Measurements from ENCODE around the gene ARPP19. TPM values are rescaled to one million over a fixed set of nuclear protein-coding genes. Genes with fewer than 3 reads are reported as not detected.
"Not testable (repeated sequence)": the region's sequence is repeated elsewhere in the genome, so short reads cannot be mapped to it uniquely, and the experiment has no call there.

Gene ARPP19
- polyA plus RNA-seq, 3 donors, result 14.8 to 48.6 (median 39.3) TPM

DNA sequence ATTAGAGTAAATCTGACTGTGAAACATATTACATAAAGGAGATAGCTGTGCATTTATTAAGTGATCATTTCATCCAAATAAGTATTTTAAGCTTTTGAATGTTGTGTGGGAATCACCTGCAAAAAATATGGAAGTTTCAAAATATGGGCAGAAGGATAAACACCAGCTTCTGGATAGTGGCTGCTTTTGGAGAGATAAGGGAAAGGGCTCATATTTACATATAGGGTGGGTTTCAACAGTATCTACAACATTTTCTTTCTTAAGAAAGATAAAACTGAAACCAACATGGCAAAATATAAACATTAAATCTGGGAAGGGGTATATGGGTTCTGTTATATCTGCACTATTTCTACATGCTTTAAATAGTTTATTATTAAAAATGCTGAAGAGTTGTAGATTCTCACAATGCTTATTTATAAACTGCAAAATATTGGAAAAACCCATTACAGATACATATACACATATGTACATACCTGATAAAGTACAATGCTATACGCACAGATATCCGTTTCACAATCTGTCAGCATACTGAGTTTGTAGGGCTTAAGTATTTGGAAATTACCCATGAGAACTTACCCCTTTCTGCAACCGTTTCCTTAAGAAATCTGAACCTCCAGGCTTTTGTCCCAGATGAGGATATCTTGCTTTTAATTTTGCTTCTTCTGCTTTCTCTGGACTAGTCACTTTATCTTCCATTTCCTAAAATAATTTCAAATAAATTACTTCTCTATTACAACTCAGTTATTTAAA, 12.1 kb downstream of the ARPP19 start:
- 50 to 64% (median 57%) methylated on average over 3 of the region's 3 CpGs for WGBS, 3 donors
- H3K27ac ChIP-seq (ENCODE audit: low read depth, low read length), result no peak overlapping the region

DNA sequence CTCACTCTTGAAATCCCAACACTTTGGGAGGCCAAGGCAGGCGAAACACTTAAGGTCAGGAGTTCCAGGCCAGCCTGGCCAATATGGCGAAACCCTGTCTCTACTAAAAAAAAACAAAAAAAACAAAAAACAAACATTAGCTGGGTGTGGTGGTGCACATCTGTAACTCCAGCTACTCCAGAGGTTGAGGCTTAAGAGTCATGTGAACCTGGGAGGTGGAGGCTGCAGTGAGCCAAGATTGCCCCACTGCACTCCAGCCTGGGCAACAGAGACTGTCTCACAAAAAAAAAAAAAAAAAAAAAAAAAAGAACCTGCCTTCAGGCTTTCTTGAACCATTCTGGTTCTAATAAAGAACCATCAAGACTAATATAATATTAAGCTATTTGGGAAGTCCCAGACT, 16.5 kb downstream of the ARPP19 start:
- 63 to 89% (median 70%) methylated on average over 2 of the region's 2 CpGs for WGBS, 3 donors
- no peak overlapping the region for H3K27ac ChIP-seq (ENCODE audit: low read depth, low read length)

DNA sequence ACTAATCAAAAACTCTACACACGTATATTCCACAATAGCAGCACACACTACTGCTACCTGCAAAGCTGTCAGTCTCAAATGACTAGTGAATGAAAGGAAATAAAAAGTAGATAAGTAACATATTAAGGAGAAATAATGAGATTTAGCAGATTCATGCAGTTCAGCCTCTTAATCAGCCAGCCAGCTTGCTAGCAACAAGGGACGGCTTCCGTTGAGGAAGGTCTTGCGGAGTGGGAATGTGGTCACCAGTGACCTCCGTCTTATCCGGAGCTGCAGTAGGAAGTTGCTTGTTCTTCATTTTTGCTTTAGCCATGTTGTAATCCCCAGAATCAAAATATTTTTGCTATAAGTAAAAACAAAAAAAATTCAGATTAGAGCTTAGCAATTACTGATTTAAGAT, 17.1 kb downstream of the ARPP19 start:
- 62 to 89% (median 66%) methylated on average over 6 of the region's 6 CpGs for WGBS, 3 donors
- H3K27ac ChIP-seq (ENCODE audit: low read depth, low read length), result no peak overlapping the region

DNA sequence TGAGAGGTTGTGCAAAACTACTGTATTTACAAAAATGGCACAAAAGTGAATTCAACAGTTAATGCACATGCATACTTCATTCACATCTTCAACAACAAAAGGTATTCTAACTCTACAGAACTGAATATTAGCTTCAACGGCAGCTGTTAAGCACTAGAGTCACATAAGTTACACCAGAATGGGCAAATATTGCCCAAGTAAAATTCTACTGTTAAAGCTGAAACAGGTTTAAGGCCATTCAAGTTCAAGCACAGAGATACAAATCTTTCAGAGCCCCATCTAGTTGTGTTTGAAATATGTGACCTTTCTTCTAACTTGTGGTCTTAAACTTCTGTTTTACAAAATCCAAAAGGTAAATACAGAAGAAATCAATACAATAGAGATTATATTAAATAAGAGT, 17.6 kb downstream of the ARPP19 start:
- not testable (repeated sequence) for H3K27ac ChIP-seq (ENCODE audit: low read depth, low read length)
- 50 to 82% (median 63%) methylated on average over 1 of the region's 1 CpG for WGBS, 3 donors

DNA sequence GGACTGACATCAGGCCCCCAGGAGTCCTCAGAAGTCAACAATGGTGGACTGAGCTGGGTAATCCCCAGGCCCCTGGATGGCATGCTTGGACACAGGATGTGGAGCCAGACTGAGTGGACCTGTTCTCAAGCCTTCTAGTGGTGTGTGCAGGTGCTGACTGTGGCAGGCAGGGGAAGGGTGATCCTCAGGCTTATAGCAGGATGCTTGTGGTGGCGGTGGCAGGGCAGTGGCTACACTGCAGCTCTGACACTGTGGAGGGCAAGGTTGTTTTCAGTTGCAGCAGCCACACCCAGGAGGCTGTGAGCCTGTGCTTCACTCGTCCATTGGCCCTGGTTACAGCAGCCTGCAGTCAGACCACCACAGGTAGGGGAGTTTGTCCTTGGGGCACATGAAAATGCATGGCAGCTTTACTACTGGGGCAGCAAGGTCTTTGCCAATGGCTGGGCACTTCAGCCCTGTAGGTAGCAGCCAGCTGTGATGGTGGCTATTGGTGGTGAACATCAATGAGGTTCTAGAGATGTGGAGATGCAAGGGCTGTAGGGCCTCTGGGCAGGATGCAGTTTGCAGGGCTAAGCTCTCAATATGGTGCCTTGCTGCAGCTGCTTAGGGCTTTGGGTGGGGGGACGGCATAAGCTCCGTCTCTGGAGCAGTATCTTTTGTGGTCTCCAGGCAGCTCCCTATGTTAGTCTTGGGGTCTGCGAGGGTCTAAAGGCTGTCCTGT, 22.6 kb downstream of the ARPP19 start:
- WGBS, 3 donors, result 93 to 100% (median 94%) methylated on average over 5 of the region's 5 CpGs
- no peak overlapping the region for H3K27ac ChIP-seq (ENCODE audit: low read depth, low read length)

DNA sequence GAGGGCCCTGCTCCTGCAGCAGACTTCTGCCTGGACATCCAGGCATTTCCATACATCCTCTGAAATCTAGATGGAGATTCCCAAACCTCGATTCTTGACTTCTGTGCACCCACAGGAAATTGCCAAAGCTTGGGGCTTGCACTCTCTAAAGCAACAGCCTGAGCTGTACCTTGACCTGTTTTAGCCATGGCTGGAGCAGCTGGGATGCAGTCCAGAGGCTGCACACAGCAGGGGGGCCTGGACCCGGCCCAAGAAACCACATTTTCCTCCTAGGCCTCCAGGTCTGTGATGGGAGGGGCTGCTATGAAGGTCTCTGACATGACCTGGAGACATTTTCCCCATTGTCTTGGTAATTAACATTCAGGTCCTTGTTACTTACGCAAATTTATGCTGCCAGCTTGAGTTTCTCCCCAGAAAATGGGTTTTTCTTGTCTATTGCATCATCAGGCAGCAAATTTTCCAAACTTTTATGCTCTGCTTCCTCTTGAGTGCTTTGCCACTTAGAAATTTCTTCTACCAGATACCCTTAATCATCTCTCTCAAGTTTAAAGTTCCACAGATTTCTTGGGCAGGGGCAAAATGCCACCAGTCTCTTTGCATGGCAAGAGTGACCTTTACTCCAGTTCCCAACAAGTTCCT, 28.3 kb downstream of the ARPP19 start:
- H3K27ac ChIP-seq (ENCODE audit: low read depth, low read length), result no peak overlapping the region
- 65 to 82% (median 79%) methylated on average over 3 of the region's 3 CpGs for WGBS, 3 donors

DNA sequence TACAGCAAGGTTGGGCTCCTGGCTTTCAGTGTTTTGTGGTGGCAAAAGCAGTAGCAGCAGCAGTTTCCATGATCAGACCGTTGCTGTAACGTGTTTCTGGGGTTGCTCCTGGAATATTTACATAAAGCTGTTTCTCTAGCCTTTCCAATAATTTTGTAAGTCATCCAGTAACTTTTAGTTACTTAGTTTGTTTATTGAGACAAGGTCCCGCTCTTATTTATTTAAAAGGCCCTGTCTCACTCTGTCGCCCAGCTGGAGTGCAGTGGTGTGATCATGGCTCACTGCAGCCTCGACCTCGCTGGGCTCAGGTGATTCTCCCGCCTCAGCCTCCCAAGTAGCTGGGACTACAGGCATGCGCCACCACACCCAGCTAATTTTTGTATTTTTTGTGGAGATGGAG, 31.4 kb downstream of the ARPP19 start:
- no peak overlapping the region for H3K27ac ChIP-seq (ENCODE audit: low read depth, low read length)
- 93 to 98% (median 93%) methylated on average over 8 of the region's 8 CpGs for WGBS, 3 donors

DNA sequence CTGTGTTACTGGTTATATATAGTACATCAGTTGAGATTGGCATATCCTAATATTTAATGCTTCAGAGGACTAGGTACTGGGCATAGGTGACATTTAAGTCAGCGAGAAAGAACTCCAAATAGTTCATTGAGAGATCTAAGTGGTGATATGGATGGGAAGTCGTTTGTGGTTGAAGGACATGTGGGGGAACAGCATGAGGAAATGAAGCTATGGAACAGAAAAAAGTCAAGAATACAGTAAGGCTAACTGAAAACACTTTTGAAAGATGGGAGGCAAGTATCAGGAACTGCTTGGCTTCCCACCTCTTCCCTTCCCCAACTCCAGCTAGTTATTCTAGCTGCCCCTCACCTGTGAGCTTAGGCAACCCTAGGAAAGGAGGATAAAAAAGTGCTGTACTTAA, 36.4 kb downstream of the ARPP19 start:
- WGBS, 3 donors, result 42 to 67% (median 52%) methylated on average over 2 of the region's 2 CpGs

DNA sequence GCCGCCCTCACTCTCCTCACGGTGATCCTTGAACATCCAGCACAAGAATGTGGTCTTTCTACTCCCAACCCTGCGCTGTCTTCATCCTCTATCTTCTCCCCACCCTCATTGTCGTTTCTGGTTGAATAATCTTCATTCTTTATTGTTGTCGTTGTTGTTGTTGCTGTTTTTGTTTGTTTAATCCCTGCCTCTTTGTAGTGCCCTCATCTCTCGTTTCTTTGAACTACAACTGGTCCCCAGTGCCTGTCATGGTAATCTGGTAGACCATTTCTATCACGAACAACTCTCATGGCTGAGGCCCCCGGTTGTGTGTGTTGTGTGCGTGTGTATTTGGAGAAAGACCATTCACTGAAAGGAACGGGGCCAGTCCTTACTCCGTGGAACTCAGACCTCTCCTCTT, 38.9 kb downstream of the ARPP19 start:
- no peak overlapping the region for H3K27ac ChIP-seq (ENCODE audit: low read depth, low read length)
- 28 to 34% (median 33%) methylated on average over 11 of the region's 11 CpGs for WGBS, 3 donors

More for the DNA sequence above, 36.4 kb downstream of the ARPP19 start:
- no peak overlapping the region for H3K27ac ChIP-seq (ENCODE audit: low read depth, low read length)

DNA sequence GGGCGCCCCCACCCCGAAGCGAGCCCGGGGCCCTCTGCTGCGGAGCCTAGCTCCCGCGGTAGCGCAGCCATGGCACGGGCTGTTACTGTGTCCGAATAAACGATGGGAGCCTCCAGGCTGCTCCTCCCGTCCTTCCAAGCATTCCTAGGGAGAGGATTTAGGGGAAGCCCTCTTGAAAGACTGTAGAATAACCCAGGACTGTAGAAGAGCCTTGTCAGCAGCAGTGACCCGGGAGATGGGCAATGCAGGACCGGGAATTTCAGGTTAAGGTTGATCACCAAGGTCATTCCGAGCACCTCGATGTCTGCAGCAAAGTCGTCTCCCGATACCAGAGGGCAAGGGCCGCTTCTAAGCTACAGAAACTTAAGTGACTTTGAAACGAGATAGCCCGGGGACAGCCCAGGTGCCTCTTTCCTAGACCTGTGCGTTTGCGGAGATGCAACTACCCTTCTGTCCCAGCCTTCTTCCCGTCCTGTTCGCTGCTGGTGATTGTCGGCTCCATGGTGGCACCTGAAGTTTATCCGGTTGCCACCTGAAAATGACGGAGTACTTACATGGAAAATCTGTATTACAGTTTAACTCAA, 39.4 kb downstream of the ARPP19 start:
- 1 to 2% (median 2%) methylated on average over 27 to 28 of the region's 28 CpGs for WGBS, 3 donors
- no peak overlapping the region for H3K27ac ChIP-seq (ENCODE audit: low read depth, low read length)

DNA sequence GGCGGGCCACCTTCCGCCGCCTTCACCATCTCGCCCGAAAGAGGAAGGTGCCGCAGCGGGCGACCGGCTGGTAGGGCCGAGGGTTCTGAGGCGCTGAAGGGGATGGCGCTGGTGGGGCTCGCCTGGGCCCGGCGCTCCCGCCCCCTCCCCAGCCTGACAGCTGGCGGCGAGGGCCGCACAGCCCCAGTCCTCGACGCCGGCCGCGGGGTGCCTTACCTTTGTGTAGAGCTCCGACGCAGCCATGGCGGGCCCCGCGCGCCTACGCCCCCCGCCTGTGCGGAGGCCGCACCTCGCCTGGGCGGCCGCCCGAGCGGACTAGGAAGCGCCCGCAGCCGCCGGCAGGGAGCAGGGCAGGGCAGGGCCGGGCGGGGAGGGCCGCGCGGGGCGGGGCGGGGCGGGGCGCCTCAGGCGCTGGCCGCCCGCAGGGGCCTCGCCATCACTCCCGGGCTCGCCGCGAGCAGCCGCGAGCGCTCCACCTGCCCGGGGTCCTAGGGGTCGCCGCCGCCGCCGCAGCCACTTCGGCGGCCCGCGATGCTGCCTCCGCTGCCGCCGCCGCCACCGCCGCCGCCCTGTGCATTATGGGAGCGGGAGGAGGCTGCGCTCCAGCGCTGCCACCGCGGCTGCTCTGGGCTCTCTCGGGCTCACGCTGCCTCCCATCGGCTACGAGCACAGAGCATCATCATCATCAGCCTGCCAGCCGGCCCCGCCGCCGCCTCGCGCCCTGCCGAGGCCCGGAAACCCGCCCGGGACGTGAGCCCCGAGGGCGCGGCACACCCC, 40.1 kb downstream of the ARPP19 start, which contains the start of gene MYO5A:
Gene MYO5A (minus strand): TSS at position 317 of the 777 bp plus-strand sequence. CDS start 74 bp downstream, at position 243.
- H3K27ac ChIP-seq (ENCODE audit: low read depth, low read length), result no peak within 1 kb of the TSS
- 1% methylated on average over 56 to 103 of the region's 103 CpGs for WGBS, 3 donors

DNA sequence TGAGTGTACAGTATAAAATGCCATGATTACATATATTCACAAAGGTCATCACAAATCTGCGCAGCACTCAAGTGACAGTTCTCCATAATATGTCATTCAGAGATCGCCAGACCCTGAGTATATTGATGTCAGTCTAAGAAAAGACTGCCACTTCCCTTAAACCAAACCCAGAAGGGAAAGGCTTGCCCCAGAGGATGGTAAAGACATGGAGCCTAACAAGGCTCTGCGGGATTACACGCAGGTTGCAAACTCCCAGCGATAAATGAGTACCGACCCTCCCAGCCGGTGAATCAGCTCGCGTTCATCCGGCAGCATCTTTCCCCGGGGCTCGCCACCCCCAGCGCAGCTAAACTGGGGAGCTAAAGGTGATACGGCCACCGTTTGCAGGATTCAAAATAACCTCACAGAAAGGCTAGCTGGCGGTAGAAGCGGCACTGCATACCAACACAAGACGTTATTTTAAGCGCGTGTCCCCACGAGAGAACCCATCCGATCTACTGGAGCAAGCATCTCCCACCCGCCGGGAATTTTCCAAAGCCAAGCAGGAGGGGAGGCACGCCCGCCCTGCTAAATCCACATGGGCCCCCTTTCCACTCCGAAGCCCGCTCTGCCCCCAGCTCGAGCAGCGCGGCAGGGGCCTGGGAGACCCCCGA, 40.8 kb downstream of the ARPP19 start:
- H3K27ac ChIP-seq (ENCODE audit: low read depth, low read length), result no peak overlapping the region
- 4 to 6% (median 5%) methylated on average over 30 to 32 of the region's 32 CpGs for WGBS, 3 donors

DNA sequence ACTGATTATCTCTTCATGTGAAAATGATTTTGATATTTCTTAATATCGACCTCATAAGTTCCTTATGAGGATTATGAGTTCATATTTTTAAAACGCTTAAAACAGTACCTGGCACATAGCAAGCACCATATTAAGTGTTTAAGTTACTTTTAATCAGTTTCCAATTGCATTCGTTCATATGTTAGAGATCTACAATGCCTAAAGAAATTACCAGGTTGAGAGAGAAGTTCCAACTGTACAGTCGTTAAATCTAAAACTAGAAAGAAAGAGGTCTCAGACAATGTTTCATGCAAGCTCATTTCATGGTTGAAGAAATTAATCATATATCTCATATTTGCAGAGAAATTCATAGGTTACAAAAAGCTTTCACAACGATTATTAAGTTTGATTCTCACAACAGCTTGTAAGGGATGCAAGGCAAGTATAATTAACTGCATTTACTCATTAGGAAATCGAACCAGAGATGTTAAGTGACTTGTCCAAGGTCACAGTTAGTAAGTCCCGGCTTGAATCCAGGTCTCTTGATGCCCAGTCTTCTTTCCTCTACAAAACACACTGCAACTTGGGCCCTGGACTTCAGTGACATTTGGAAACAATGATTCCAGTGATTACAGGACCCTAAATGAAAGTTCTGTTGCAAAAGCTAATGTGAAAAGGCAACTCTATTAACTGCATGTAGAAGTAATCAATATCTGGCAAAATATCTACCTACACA, 41.5 kb downstream of the ARPP19 start:
- no peak overlapping the region for H3K27ac ChIP-seq (ENCODE audit: low read depth, low read length)
- 65 to 87% (median 87%) methylated on average over 7 of the region's 7 CpGs for WGBS, 3 donors

DNA sequence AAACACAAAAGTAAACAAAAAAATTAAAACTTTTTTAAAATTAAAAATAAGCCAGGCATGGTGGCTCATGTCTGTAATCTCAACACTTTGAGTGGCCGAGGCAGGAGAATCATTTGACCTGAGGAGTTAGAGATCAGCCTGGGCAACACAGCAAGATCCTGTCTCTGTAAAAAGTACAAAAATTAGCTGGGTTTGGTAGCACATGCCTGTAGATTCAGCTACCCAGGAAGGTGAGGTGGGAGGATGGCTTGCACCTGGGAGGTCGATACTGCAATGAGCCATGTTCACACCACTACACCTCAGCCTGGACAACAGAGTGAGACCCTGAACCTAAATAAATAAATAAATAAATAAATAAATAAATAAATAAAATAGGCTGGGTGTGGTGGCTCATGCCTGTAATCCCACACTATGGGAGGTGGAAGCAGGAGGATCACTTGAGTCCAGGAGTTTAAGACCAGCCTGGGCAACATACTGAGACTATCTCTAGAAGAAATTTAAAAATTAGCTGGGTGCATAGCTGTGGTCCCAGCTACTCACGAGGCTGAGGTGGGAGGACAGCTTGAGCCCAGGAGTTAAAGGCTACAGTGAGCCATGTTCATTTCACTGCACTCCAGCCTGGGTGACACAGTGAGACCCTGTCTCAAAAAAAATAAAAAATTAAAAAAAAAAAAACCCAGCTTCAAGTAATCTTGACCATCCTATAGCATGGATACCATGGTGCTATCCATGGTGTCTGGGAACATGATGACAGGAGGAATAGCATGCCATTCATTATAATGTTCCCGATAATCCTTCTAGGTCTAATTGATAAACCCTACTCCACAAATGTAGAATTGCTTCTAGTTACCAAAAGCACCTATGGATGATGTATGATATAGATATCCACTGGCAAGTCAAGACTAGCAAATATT, 44.4 kb downstream of the ARPP19 start:
- WGBS, 3 donors, result 93 to 97% (median 96%) methylated on average over 4 of the region's 4 CpGs

DNA sequence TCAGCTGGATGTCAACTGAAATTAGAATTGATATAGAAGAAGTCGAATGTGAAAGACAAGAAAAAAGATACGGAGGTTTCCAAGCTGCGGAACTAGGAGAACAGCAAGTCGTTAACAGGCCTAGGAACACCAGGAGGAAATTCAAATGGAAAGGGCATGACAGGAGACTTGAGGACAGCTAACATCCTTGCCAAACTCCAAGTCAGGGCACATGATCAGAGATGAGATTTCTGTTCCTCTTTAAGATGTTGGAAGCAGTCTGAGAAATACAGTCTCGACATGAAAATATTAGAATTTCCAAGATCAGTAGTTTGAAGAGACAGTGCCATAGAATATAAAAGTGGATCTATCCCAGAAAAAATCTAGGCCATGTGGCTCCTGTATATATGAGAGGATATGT, 45.2 kb downstream of the ARPP19 start:
- WGBS, 3 donors, result 59 to 71% (median 63%) methylated on average over 5 of the region's 5 CpGs
- H3K27ac ChIP-seq (ENCODE audit: low read depth, low read length), result no peak overlapping the region

More for the DNA sequence above, 44.4 kb downstream of the ARPP19 start:
- H3K27ac ChIP-seq (ENCODE audit: low read depth, low read length), result no peak overlapping the region

DNA sequence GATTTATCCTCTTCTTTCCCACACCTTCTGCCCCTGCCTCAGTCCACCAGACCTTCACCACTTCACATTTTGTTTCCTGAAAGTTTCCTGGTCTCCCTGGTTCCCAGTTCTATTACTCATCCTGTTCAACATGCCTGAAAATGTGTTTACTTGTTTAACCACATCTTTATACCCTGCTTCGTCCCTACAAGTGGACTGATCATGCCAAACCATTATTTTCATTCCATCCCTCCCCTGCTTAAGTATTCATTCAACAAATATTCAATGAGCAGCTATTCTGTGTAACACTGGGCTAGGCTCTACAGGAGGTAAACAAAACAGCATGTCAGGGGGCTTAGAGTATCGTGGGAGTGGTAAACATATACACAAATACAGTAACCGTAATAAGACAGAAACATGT, 45.6 kb downstream of the ARPP19 start:
- no peak overlapping the region for H3K27ac ChIP-seq (ENCODE audit: low read depth, low read length)
- 80 to 87% (median 81%) methylated on average over 3 of the region's 3 CpGs for WGBS, 3 donors
